Osteoblast (primary cell): ENCODE measurements around the gene GYS2. TPM values are rescaled to one million over a fixed set of nuclear protein-coding genes. Genes with fewer than 3 reads are reported as not detected.

Experiments
- DNase-seq: peaks from one replicate; pipeline ENCODE4 v3.0.0; 2011; ENCODE audit warnings: low spot score, mixed read lengths; ENCODE audit not compliant: insufficient read length; ENCODE audit errors: missing footprints
- H2AFZ ChIP-seq: 2 replicates; pipeline ENCODE4 v1.6.0; 2011; ENCODE audit warnings: mild to moderate bottlenecking, low read length
- H3K27ac ChIP-seq: 2 replicates; pipeline ENCODE4 v1.5.1; 2011; ENCODE audit warnings: mild to moderate bottlenecking, low read depth, low read length, moderate library complexity
- H3K27me3 ChIP-seq: 2 replicates; pipeline ENCODE4 v1.6.0; 2012; ENCODE audit warnings: mild to moderate bottlenecking, control low read depth, inconsistent platforms, low read length, moderate library complexity; ENCODE audit not compliant: insufficient read depth
- H3K36me3 ChIP-seq: 2 replicates; pipeline ENCODE4 v1.5.1; 2011; ENCODE audit warnings: mild to moderate bottlenecking, low read length, control low read depth, moderate library complexity; ENCODE audit not compliant: insufficient read depth
- H3K4me1 ChIP-seq: 2 replicates; pipeline ENCODE4 v1.5.1; 2011; ENCODE audit warnings: mild to moderate bottlenecking, low read length, control low read depth, moderate library complexity; ENCODE audit not compliant: insufficient read depth
- H3K4me2 ChIP-seq: 2 replicates; pipeline ENCODE4 v1.6.0; 2011; ENCODE audit warnings: mild to moderate bottlenecking, low read length; ENCODE audit not compliant: insufficient read depth
- H3K4me3 ChIP-seq: fragments of 200-600 bp; sonication (generic); 3 replicates; pipeline ENCODE4 v1.5.1; 2012; ENCODE audit warnings: mild to moderate bottlenecking, low read length, inconsistent platforms; ENCODE audit not compliant: insufficient read depth
- H3K79me2 ChIP-seq: 2 replicates; pipeline ENCODE4 v1.6.0; 2012; ENCODE audit warnings: mild to moderate bottlenecking, low read length, control low read depth, inconsistent platforms; ENCODE audit not compliant: insufficient read depth
- H3K9me3 ChIP-seq: 2 replicates; pipeline ENCODE4 v1.5.1; 2011; ENCODE audit warnings: low read depth, low read length, control low read depth
- H4K20me1 ChIP-seq: 2 replicates; pipeline ENCODE4 v1.6.0; 2012; ENCODE audit warnings: mild to moderate bottlenecking, low read length, control low read depth; ENCODE audit not compliant: insufficient read depth
- CTCF ChIP-seq: IDR thresholded peaks from 2 replicates; pipeline ENCODE4 v1.5.1; 2011; ENCODE audit warnings: mild to moderate bottlenecking, low read depth, low read length, moderate library complexity; ENCODE audit errors: extremely low read depth
- total RNA-seq: library from RNA; depleted of rRNA; stranded (reverse); fragments of >200 nt; gene quantifications from 2 replicates; pipeline ENCODE4 v1.2.3, GENCODE V29; 2012

The GYS2 gene
- total RNA-seq, 1 donor = not detected

- H3K27ac ChIP-seq = no peak overlapping the region
- H3K4me3 ChIP-seq = no peak overlapping the region
- H3K9me3 ChIP-seq = no peaks in the 10 kb centered on the region
- no peaks in the 10 kb centered on the region for H3K79me2 ChIP-seq
- H3K36me3 ChIP-seq = no peaks in the 10 kb centered on the region
- no peak overlapping the region for H2AFZ ChIP-seq
- no peak for DNase-seq
- no peaks in the 10 kb centered on the region for H3K4me1 ChIP-seq
- H3K4me2 ChIP-seq = no peak overlapping the region
- H4K20me1 ChIP-seq = no peaks in the 10 kb centered on the region
- no peak for TF ChIP-seq CTCF
- H3K27me3 ChIP-seq = no peaks in the 10 kb centered on the region
Measured at GRCh38 chr12:21583587-21583986, 21.1 kb downstream of the GYS2 start.

- Histone ChIP-seq H2AFZ (no peak overlapping the region), H3K27ac (no peak overlapping the region), H3K79me2 (no peaks in the 10 kb centered on the region), H4K20me1 (no peaks in the 10 kb centered on the region), H3K27me3 (no peaks in the 10 kb centered on the region), H3K36me3 (no peaks in the 10 kb centered on the region), H3K4me3 (no peak overlapping the region), H3K9me3 (no peaks in the 10 kb centered on the region), H3K4me2 (no peak overlapping the region), H3K4me1 (no peaks in the 10 kb centered on the region)
- TF ChIP-seq CTCF = no peak
- DNase-seq = no peak
Measured at GRCh38 chr12:21580748-21581516, 23.7 kb downstream of the GYS2 start.

GRCh38 chr12:21577516-21577915 lies 27.1 kb downstream of the GYS2 start:
- H3K27ac ChIP-seq = no peak overlapping the region
- H3K4me2 ChIP-seq = no peak overlapping the region
- no peak overlapping the region for H2AFZ ChIP-seq
- no peaks in the 10 kb centered on the region for H3K79me2 ChIP-seq
- no peaks in the 10 kb centered on the region for H3K4me1 ChIP-seq
- DNase-seq = no peak
- H3K27me3 ChIP-seq = no peaks in the 10 kb centered on the region
- H3K4me3 ChIP-seq = no peak overlapping the region
- no peak for TF ChIP-seq CTCF
- no peaks in the 10 kb centered on the region for H3K9me3 ChIP-seq
- no peaks in the 10 kb centered on the region for H4K20me1 ChIP-seq
- no peaks in the 10 kb centered on the region for H3K36me3 ChIP-seq

GRCh38 chr12:21576431-21576830 lies 28.2 kb downstream of the GYS2 start:
- Histone ChIP-seq H4K20me1 (no peaks in the 10 kb centered on the region), H3K4me2 (no peak overlapping the region), H3K4me3 (no peak overlapping the region), H3K9me3 (no peaks in the 10 kb centered on the region), H2AFZ (no peak overlapping the region), H3K4me1 (no peaks in the 10 kb centered on the region), H3K36me3 (no peaks in the 10 kb centered on the region), H3K27ac (no peak overlapping the region), H3K27me3 (no peaks in the 10 kb centered on the region), H3K79me2 (no peaks in the 10 kb centered on the region)
- TF ChIP-seq CTCF = no peak
- no peak for DNase-seq
